ENCODE measurements around the gene S100A12.

S100A12 gene

GRCh38 chr1:153390938-153391710 is 15.7 kb upstream of the S100A12 start, which contains the start of gene S100A8:
S100A8 (minus strand) TSS chr1:153391073; CDS start chr1:153390535, 538 bp downstream.
- ATAC-seq, result no peak

DNA sequence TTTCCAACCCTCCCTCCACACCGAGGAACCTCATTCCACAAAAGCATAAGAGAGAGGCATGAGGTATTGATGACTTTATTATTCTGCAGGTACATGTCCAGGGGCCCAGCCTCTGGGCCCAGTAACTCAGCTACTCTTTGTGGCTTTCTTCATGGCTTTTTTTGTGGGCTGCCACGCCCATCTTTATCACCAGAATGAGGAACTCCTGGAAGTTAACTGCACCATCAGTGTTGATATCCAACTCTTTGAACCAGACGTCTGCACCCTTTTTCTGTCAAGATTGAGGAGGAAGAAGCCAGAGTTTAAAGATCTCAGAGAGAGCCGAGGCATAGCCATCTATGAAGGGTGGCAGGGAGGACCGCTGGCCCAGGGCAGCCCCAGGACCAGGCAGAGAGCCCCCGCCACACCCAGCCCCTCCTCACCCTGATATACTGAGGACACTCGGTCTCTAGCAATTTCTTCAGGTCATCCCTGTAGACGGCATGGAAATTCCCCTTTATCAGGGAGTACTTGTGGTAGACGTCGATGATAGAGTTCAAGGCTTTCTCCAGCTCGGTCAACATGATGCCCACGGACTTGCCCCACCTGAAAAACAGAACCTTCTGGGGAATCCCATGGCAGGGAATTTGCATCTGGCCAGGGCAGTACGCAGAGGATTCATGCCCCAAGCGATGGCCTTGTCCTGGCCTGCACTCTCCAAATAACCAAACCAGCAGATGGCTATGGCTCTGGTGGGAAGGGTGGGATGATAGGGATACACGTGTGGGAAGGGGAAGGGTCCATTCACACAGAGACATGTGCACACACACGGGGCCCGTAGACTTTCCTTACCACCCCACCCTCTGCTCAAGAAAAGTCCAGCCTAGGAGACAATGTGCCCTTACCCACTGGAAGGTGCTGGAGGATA is 14.8 kb upstream of the S100A12 start:
- TF ChIP-seq PPARA (CRISPR knock-in tag; IDR thresholded peaks at IDR 0.05; ENCODE audit: borderline replicate concordance) (no peak), ZNF8 (CRISPR knock-in tag; IDR thresholded peaks at IDR 0.05) (no peak), TOX (CRISPR knock-in tag; IDR thresholded peaks at IDR 0.05; ENCODE audit: borderline replicate concordance) (no peak), BACH2 (CRISPR knock-in tag; IDR thresholded peaks at IDR 0.05; ENCODE audit: borderline replicate concordance) (no peak), ARNTL (CRISPR knock-in tag; IDR thresholded peaks at IDR 0.05; ENCODE audit: borderline replicate concordance, low read depth) (no peak), SNAI2 (CRISPR knock-in tag; IDR thresholded peaks at IDR 0.05) (no peak), CSDC2 (CRISPR knock-in tag; IDR thresholded peaks at IDR 0.05) (no peak), OSR1 (CRISPR knock-in tag; IDR thresholded peaks at IDR 0.05) (no peak), TSHZ2 (CRISPR knock-in tag; IDR thresholded peaks at IDR 0.05) (no peak), ISL1 (CRISPR knock-in tag; IDR thresholded peaks at IDR 0.05) (no peak), GLIS3 (CRISPR knock-in tag; IDR thresholded peaks at IDR 0.05) (no peak), ZC3H10 (CRISPR knock-in tag; IDR thresholded peaks at IDR 0.05) (no peak), ZFP3 (CRISPR knock-in tag; IDR thresholded peaks at IDR 0.05) (no peak), RARB (CRISPR knock-in tag; IDR thresholded peaks at IDR 0.05) (no peak)
- TF ChIP-seq, protein P1, sequence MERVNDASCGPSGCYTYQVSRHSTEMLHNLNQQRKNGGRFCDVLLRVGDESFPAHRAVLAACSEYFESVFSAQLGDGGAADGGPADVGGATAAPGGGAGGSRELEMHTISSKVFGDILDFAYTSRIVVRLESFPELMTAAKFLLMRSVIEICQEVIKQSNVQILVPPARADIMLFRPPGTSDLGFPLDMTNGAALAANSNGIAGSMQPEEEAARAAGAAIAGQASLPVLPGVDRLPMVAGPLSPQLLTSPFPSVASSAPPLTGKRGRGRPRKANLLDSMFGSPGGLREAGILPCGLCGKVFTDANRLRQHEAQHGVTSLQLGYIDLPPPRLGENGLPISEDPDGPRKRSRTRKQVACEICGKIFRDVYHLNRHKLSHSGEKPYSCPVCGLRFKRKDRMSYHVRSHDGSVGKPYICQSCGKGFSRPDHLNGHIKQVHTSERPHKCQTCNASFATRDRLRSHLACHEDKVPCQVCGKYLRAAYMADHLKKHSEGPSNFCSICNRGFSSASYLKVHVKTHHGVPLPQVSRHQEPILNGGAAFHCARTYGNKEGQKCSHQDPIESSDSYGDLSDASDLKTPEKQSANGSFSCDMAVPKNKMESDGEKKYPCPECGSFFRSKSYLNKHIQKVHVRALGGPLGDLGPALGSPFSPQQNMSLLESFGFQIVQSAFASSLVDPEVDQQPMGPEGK (CRISPR knock-in tag; IDR thresholded peaks at IDR 0.05; ENCODE audit: borderline replicate concordance), result no peak
- ATAC-seq, result no peak

More at GRCh38 chr1:153390938-153391710, 15.7 kb upstream of the S100A12 start, which contains the start of gene S100A8:
- TF ChIP-seq, protein P1 (CRISPR knock-in tag; IDR thresholded peaks at IDR 0.05; ENCODE audit: borderline replicate concordance), result no peak
- TF ChIP-seq CREB5 (CRISPR knock-in tag; IDR thresholded peaks at IDR 0.05; ENCODE audit: low read depth), result no peak
- no peak for TF ChIP-seq TCF4 (CRISPR knock-in tag; IDR thresholded peaks at IDR 0.05; ENCODE audit: borderline replicate concordance)
- TF ChIP-seq ZC3H10 (CRISPR knock-in tag; IDR thresholded peaks at IDR 0.05), result no peak
- no peak for TF ChIP-seq GLIS3 (CRISPR knock-in tag; IDR thresholded peaks at IDR 0.05)
- no peak for TF ChIP-seq TSHZ2 (CRISPR knock-in tag; IDR thresholded peaks at IDR 0.05)
- TF ChIP-seq, protein P2, sequence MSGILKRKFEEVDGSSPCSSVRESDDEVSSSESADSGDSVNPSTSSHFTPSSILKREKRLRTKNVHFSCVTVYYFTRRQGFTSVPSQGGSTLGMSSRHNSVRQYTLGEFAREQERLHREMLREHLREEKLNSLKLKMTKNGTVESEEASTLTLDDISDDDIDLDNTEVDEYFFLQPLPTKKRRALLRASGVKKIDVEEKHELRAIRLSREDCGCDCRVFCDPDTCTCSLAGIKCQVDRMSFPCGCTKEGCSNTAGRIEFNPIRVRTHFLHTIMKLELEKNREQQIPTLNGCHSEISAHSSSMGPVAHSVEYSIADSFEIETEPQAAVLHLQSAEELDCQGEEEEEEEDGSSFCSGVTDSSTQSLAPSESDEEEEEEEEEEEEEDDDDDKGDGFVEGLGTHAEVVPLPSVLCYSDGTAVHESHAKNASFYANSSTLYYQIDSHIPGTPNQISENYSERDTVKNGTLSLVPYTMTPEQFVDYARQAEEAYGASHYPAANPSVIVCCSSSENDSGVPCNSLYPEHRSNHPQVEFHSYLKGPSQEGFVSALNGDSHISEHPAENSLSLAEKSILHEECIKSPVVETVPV (CRISPR knock-in tag; IDR thresholded peaks at IDR 0.05), result no peak
- TF ChIP-seq ESRRG (CRISPR knock-in tag; IDR thresholded peaks at IDR 0.05), result no peak

All from SK-N-SH treated with all-trans-retinoic acid at 6 μM for 48 hours (cell line).